Bronchial epithelial cell (primary cell): Measurements from ENCODE around the gene PRKAG2. TPM values are rescaled to one million over a fixed set of nuclear protein-coding genes. Genes with fewer than 3 reads are reported as not detected.

Source experiments
- DNase-seq: peaks from one replicate; pipeline ENCODE4 v3.0.0-alpha.2; 2010; ENCODE audit warnings: low read depth
- FAIRE-seq: peaks from 2 replicates; lab custom pipeline; 2011; peaks lifted over from hg19 to GRCh38; lab: Jason Lieb, UNC
- H3K27me3 ChIP-seq: 2 replicates; pipeline ENCODE4 v1.5.1; 2011; ENCODE audit warnings: low read length; ENCODE audit not compliant: control insufficient read depth, insufficient read depth
- H3K36me3 ChIP-seq: 2 replicates; pipeline ENCODE4 v1.5.1; 2011; ENCODE audit warnings: low read length; ENCODE audit not compliant: control insufficient read depth, insufficient read depth
- H3K4me3 ChIP-seq: 2 replicates; pipeline ENCODE4 v1.5.1; 2011; ENCODE audit warnings: mild to moderate bottlenecking, low read depth, low read length, control low read depth
- CTCF ChIP-seq: IDR thresholded peaks from 2 replicates; pipeline ENCODE4 v1.5.1; 2011; ENCODE audit warnings: mild to moderate bottlenecking, moderate library complexity, low read length, control low read depth, inconsistent platforms; ENCODE audit not compliant: insufficient read depth, severe bottlenecking
- total RNA-seq: library from RNA; depleted of rRNA; stranded (reverse); fragments of >200 nt; gene quantifications from 2 replicates; pipeline ENCODE4 v1.2.1, GENCODE V29; 2014

PRKAG2 gene
- total RNA-seq, 1 donor from 2014 or later, result 24.5 TPM

- Histone ChIP-seq H3K4me3 (no peak overlapping the region), H3K36me3 (no peaks in the 10 kb centered on the region), H3K27me3 (peaks cover 4% of the 10 kb centered on the region)
- TF ChIP-seq CTCF, result no peak
- FAIRE-seq (no peak), DNase-seq (no peak)
These were observed 132.8 kb downstream of the PRKAG2 start for GRCh38 chr7:151744051-151744580.

- FAIRE-seq (no peak), DNase-seq (no peak)
- peaks cover 4% of the 10 kb centered on the region for H3K27me3 ChIP-seq
- no peak for TF ChIP-seq CTCF
- H3K4me3 ChIP-seq, result no peak overlapping the region
- H3K36me3 ChIP-seq, result no peaks in the 10 kb centered on the region
These were observed 133.4 kb downstream of the PRKAG2 start for GRCh38 chr7:151743481-151743983.

- FAIRE-seq (no peak), DNase-seq (no peak)
- TF ChIP-seq CTCF, result no peak
- Histone ChIP-seq H3K36me3 (no peaks in the 10 kb centered on the region), H3K27me3 (peaks cover 4% of the 10 kb centered on the region), H3K4me3 (no peak overlapping the region)
These were observed 134.0 kb downstream of the PRKAG2 start for GRCh38 chr7:151742713-151743480.

- no peak for DNase-seq
- no peak for TF ChIP-seq CTCF
- FAIRE-seq, result no peak
- H3K4me3 ChIP-seq, result no peak overlapping the region
- H3K36me3 ChIP-seq, result no peaks in the 10 kb centered on the region
- peaks cover 4% of the 10 kb centered on the region for H3K27me3 ChIP-seq
These were observed 135.3 kb downstream of the PRKAG2 start for GRCh38 chr7:151741585-151741984.

GRCh38 chr7:151740081-151740851 is 136.6 kb downstream of the PRKAG2 start:
- peaks cover 4% of the 10 kb centered on the region for H3K27me3 ChIP-seq
- no peak overlapping the region for H3K4me3 ChIP-seq
- no peak for DNase-seq
- TF ChIP-seq CTCF, result no peak
- H3K36me3 ChIP-seq, result no peaks in the 10 kb centered on the region
- no peak for FAIRE-seq
